Peyer's patch (tissue), 4 donors: ENCODE measurements around the gene VDAC1. TPM values are rescaled to one million over a fixed set of nuclear protein-coding genes. Genes with fewer than 3 reads are reported as not detected.
A peak's percentile ranks its signal among the peaks of the same experiment; 100 is the strongest.

Experiments used
- DNase-seq, 3 donors: peaks; one replicate each; pipeline ENCODE4 v3.0.0-alpha.2; 2017 to 2019
- H3K27ac ChIP-seq, 4 donors: fragments of 200-600 bp; sonication (generic); one replicate each; pipeline ENCODE4 v1.5.1; 2016 to 2019
- H3K27me3 ChIP-seq, 2 donors: fragments of 200-600 bp; sonication (generic); one replicate each; pipeline ENCODE4 v1.5.1; 2019
- H3K36me3 ChIP-seq, 3 donors: fragments of 200-600 bp; sonication (generic); one replicate each; pipeline ENCODE4 v1.5.1; 2016 to 2019
- H3K4me1 ChIP-seq, 4 donors: fragments of 200-600 bp; sonication (generic); one replicate each; pipeline ENCODE4 v1.5.1; 2016 to 2019
- H3K4me3 ChIP-seq, 4 donors: fragments of 200-600 bp; sonication (generic); 1 replicate in 3 of 4; 2 replicates in 1 of 4; pipeline ENCODE4 v1.5.1; 2016 to 2019; ENCODE audit warnings: mild to moderate bottlenecking in 1 of 4
- H3K9me3 ChIP-seq, 4 donors: fragments of 200-600 bp; sonication (generic); one replicate each; pipeline ENCODE4 v1.5.1; 2016 to 2019; ENCODE audit warnings: mild to moderate bottlenecking in 1 of 4
- CTCF ChIP-seq, 6 experiments: fragments of 450-650 bp in 4 of 6; fragments of 200-600 bp in 2 of 6; sonication (generic) in 1 of 6; IDR thresholded peaks; one replicate each; pipeline ENCODE4 v1.5.1; 2017 to 2019; ENCODE audit warnings: antibody characterized with exemption in 6 of 6, mild to moderate bottlenecking in 3 of 6, moderate library complexity in 1 of 6
- POLR2A ChIP-seq, 2 donors: fragments of 450-650 bp; IDR thresholded peaks; one replicate each; pipeline ENCODE4 v1.5.1; 2017; ENCODE audit warnings: antibody characterized with exemption in 2 of 2, mild to moderate bottlenecking in 2 of 2, moderate library complexity in 2 of 2
- total RNA-seq, 4 donors: library from RNA; depleted of rRNA; stranded (reverse); fragments of >200 nt; gene quantifications; one replicate each; pipeline ENCODE4 v1.1.0, GENCODE V29; 2016

VDAC1 gene
- total RNA-seq, 4 donors from 2014 or later: 120 to 289 (median 181) TPM

- H3K27me3 ChIP-seq: no peaks in the 10 kb centered on the region
- no peak overlapping the region for H3K4me3 ChIP-seq
- DNase-seq: no peak
- peaks cover 0 to 11% (median 2%) of the 10 kb centered on the region in 4 donors for H3K4me1 ChIP-seq
- no peaks in the 10 kb centered on the region for H3K9me3 ChIP-seq
- TF ChIP-seq POLR2A (IDR thresholded peaks at IDR 0.05) (no peak), CTCF (IDR thresholded peaks at IDR 0.05) (no peak)
- peak overlapping the region in 3 of 4 donors; percentile 41 to 87 (median 57) for H3K27ac ChIP-seq
- no peaks in the 10 kb centered on the region for H3K36me3 ChIP-seq
Observed at GRCh38 chr5:134028496-134028895, 23.7 kb upstream of the VDAC1 start.

GRCh38 chr5:134027288-134027615, 22.5 kb upstream of the VDAC1 start:
- Histone ChIP-seq H3K27ac (no peak overlapping the region), H3K27me3 (no peaks in the 10 kb centered on the region), H3K9me3 (no peaks in the 10 kb centered on the region), H3K4me1 (peaks cover 0 to 11% (median 2%) of the 10 kb centered on the region in 4 donors), H3K36me3 (no peaks in the 10 kb centered on the region), H3K4me3 (no peak overlapping the region)
- no peak for DNase-seq
- TF ChIP-seq CTCF (IDR thresholded peaks at IDR 0.05) (no peak), POLR2A (IDR thresholded peaks at IDR 0.05) (no peak)

GRCh38 chr5:134026521-134027287, 21.9 kb upstream of the VDAC1 start:
- H3K27me3 ChIP-seq: no peaks in the 10 kb centered on the region
- H3K27ac ChIP-seq: no peak overlapping the region
- H3K4me1 ChIP-seq: peaks cover 0 to 11% (median 2%) of the 10 kb centered on the region in 4 donors
- no peaks in the 10 kb centered on the region for H3K36me3 ChIP-seq
- TF ChIP-seq CTCF (IDR thresholded peaks at IDR 0.05) (peak in 4 of 6 experiments; percentile 47 to 80 (median 74)), POLR2A (IDR thresholded peaks at IDR 0.05) (no peak)
- H3K9me3 ChIP-seq: no peaks in the 10 kb centered on the region
- DNase-seq: peak; percentile 32 to 82 (median 69)
- H3K4me3 ChIP-seq: no peak overlapping the region

GRCh38 chr5:134025786-134026185, 21.0 kb upstream of the VDAC1 start:
- H3K36me3 ChIP-seq: no peaks in the 10 kb centered on the region
- no peak overlapping the region for H3K27ac ChIP-seq
- no peak overlapping the region for H3K4me3 ChIP-seq
- H3K4me1 ChIP-seq: peaks cover 0 to 14% (median 2%) of the 10 kb centered on the region in 4 donors
- TF ChIP-seq POLR2A (IDR thresholded peaks at IDR 0.05) (no peak), CTCF (IDR thresholded peaks at IDR 0.05) (no peak)
- no peaks in the 10 kb centered on the region for H3K9me3 ChIP-seq
- DNase-seq: no peak
- no peaks in the 10 kb centered on the region for H3K27me3 ChIP-seq

GRCh38 chr5:134024811-134025210, 20.0 kb upstream of the VDAC1 start:
- Histone ChIP-seq H3K4me3 (no peak overlapping the region), H3K4me1 (peaks cover 0 to 18% (median 2%) of the 10 kb centered on the region in 4 donors), H3K27me3 (no peaks in the 10 kb centered on the region), H3K9me3 (no peaks in the 10 kb centered on the region), H3K27ac (no peak overlapping the region), H3K36me3 (no peaks in the 10 kb centered on the region)
- DNase-seq: no peak
- TF ChIP-seq POLR2A (IDR thresholded peaks at IDR 0.05) (no peak), CTCF (IDR thresholded peaks at IDR 0.05) (no peak)
